GM18520 (cell line): ENCODE results near the gene ATP6V0B.

Experiments used
- ATAC-seq: cut with Tn5 transposase; IDR thresholded peaks from one replicate; pipeline ENCODE4 v1.9.1; 2021; ENCODE audit not compliant: unreplicated experiment

ATP6V0B gene

GRCh38 chr1:43974443-43975248 is at the start of gene ATP6V0B:
TSS of gene ATP6V0B (plus strand) at chr1:43974960. CDS start at chr1:43975041, 81 bp downstream.
- ATAC-seq: peak; percentile 63

DNA sequence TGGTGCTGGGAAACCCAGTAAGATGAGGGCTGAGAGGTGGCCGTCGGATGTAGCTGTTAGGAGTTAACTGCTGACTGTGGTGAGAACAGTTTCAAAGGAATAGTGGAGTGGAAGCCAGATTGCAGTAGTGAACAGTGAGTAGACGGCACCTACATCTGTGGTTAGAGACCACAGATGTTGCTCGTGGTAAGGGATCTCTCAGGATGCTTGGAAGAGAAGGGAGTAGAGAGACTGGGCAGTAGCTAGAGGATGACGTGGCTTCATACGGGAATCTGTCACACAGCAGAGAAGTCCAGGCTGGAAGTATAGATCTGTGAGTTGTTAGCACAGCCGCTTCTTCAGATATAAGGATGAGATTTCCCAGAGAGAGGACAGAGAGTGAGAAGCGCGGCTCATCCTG is 48.9 kb upstream of the ATP6V0B start:
- no peak for ATAC-seq

DNA sequence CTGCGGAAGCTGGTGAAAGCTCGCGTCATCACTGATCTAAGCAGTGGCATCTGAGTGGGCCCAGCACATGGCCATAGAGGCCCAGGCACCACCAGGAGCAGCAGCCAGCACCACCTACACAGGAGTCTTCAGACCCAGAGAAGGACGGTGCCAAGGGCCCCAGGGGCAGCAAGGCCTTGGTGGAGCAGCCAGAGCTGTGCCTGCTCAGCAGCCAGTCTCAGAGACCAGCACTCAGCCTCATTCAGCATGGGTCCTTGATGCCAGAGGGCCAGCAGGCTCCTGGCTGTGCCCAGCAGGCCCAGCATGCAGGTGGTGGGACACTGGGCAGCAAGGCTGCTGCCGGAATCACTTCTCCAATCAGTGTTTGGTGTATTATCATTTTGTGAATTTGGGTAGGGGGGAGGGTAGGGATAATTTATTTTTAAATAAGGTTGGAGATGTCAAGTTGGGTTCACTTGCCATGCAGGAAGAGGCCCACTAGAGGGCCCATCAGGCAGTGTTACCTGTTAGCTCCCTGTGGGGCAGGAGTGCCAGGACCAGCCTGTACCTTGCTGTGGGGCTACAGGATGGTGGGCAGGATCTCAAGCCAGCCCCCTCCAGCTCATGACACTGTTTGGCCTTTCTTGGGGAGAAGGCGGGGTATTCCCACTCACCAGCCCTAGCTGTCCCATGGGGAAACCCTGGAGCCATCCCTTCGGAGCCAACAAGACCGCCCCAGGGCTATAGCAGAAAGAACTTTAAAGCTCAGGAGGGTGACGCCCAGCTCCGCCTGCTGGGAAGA is 44.4 kb upstream of the ATP6V0B start:
- no peak for ATAC-seq

GRCh38 chr1:43930949-43931275 is 43.8 kb upstream of the ATP6V0B start:
- ATAC-seq: no peak

GRCh38 chr1:43931711-43932660 is 42.8 kb upstream of the ATP6V0B start:
- ATAC-seq: no peak

- ATAC-seq: no peak
These were observed 41.9 kb upstream of the ATP6V0B start for GRCh38 chr1:43932786-43933385.

DNA sequence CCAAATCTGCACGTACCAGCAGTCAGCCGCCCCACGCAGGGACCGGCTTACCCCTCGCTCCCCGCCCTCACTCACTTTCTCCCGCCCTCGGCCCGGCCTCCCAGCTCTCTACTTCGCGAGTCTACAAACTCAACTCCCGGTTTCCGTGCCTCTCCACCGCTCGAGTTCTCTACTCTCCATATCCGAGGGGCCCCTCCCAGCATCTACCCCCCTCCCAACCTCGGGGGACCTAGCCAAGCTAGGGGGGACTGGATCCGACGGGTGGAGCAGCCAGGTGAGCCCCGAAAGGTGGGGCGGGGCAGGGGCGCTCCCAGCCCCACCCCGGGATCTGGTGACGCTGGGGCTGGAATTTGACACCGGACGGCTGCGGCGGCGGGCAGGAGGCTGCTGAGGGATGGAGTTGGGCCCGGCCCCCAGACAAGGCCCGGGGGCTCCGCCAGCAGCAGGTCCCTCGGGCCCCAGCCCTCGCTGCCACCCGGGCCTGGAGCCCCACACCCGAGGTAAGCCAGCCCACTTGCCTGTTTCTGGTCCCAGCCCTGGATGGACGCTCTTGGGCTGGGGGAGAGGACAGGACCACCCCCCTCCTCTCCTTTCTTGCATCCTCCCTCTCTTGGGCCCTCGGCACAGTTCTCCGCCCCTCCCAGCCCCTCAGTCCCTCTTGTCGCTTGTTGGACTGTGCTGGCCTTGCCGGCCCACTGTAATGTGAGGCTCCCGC is 41.2 kb upstream of the ATP6V0B start, which contains the start of gene ARTN:
Gene ARTN, plus strand, starts transcription at position 416 of the 715 bp plus-strand sequence. CDS start 1,856 bp downstream, outside the sequence.
- no peak for ATAC-seq

GRCh38 chr1:43934101-43934985 is 40.4 kb upstream of the ATP6V0B start:
- no peak for ATAC-seq

GRCh38 chr1:43934986-43935324 is 39.8 kb upstream of the ATP6V0B start:
- no peak for ATAC-seq

- ATAC-seq: no peak
These were observed 38.9 kb upstream of the ATP6V0B start for GRCh38 chr1:43935711-43936427.

DNA sequence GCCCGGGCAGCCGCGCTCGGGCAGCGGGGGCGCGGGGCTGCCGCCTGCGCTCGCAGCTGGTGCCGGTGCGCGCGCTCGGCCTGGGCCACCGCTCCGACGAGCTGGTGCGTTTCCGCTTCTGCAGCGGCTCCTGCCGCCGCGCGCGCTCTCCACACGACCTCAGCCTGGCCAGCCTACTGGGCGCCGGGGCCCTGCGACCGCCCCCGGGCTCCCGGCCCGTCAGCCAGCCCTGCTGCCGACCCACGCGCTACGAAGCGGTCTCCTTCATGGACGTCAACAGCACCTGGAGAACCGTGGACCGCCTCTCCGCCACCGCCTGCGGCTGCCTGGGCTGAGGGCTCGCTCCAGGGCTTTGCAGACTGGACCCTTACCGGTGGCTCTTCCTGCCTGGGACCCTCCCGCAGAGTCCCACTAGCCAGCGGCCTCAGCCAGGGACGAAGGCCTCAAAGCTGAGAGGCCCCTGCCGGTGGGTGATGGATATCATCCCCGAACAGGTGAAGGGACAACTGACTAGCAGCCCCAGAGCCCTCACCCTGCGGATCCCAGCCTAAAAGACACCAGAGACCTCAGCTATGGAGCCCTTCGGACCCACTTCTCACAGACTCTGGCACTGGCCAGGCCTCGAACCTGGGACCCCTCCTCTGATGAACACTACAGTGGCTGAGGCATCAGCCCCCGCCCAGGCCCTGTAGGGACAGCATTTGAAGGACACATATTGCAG is 38.2 kb upstream of the ATP6V0B start:
- no peak for ATAC-seq

GRCh38 chr1:43937179-43937865 is 37.4 kb upstream of the ATP6V0B start:
- no peak for ATAC-seq

DNA sequence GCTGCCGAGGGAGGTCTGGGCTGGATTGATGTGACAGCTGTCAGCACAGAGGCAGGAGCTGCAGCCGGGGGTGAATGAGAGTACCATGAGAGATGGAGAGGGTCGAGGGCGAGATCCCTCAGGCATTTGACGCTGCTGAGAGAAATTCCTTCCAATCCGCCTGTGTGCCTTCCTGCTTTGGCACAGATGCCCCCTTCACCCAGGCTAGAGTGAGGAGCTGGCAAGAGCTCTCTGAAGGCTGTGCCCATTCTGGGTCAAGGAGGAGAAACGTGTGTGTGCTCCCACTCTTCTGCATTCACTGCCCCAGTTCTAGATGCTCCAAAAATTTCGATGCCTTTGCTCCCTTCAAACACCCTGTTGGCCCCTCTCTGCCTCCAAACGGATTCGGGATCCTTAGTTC is 36.4 kb upstream of the ATP6V0B start:
- ATAC-seq: no peak

- ATAC-seq: no peak
These were observed 35.7 kb upstream of the ATP6V0B start for GRCh38 chr1:43938892-43939587.

GRCh38 chr1:43942411-43942810 is 32.3 kb upstream of the ATP6V0B start:
- no peak for ATAC-seq

- no peak for ATAC-seq
These were observed 29.9 kb upstream of the ATP6V0B start for GRCh38 chr1:43944860-43945259.
